ENCODE data around the gene HSPA4.
A peak's percentile ranks its signal among the peaks of the same experiment; 100 is the strongest.
"Not testable (repeated sequence)": the region's sequence is repeated elsewhere in the genome, so short reads cannot be mapped to it uniquely, and the experiment has no call there.

Gene HSPA4

DNA sequence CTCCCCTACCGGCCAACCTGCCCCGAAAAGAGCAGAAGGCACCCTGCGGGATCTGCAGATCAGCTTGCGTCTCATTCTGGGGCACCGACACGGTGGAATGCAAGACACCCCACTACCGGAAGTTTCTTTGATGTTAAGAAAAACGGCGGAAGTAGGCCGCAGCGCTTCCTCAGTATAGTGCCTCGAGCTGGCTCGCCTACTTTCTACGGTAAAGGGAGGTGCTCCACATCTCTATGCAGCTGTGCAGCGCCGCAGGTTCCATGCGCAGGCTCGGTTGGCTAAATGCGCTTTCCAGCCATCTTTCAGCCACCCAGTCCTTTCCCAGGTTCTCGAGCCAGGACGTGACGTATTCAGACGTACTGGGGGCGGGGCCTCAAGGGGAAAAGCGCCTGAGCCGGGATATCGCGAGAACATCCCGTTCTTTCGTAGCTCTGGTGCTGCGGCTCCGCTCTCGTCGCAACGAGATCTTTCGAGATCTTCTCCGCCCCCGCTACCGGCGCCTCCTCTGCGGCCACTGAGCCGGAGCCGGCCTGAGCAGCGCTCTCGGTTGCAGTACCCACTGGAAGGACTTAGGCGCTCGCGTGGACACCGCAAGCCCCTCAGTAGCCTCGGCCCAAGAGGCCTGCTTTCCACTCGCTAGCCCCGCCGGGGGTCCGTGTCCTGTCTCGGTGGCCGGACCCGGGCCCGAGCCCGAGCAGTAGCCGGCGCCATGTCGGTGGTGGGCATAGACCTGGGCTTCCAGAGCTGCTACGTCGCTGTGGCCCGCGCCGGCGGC lies at the start of gene HSPA4:
Gene HSPA4 (plus strand): TSS at position 472 of the 775 bp plus-strand sequence. CDS start 238 bp downstream, at position 710.
- peak; percentile 87 to 96 for DNase-seq (ENCODE audit: low read depth in 1 of 2, low spot score in 1 of 2)

DNA sequence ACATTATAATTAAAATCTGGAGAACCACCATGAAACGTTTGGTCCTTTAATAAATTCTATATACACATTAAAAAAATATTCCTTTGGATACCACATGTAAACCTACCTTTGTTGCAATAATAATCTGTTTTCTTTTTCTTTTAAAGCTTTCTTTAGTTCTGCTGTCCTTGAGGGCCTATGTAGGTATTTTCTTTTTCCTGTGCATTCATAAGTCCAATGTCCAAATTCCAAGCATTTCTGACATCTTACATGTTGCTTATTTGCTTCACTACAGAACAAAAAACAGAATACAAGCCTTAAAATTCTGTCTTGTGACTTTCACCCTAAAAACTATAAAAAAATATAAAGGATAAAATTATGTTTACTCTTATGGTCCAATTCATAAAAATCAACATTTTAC lies 45.2 kb upstream of the HSPA4 start:
- no peak for DNase-seq (ENCODE audit: low read depth in 1 of 2, low spot score in 1 of 2)

DNA sequence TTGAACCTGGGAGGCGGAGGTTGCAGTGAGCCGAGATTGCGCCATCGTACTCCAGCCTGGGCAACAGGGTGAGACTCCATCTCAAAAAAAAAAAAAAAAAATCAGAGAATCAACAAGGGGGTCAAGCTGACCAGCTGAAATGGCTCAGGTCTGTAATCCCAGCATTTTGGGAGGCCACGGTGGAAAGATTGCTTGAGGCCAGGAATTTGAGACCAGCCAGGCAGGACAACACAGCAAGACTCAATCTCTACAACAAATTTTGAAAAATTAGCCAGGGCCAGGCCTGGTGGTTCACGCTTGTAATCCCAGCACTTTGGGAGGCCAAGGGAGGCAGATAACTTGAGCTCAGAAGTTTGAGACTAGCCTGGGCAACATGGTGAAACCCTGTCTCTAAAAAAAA lies 43.4 kb upstream of the HSPA4 start:
- DNase-seq (ENCODE audit: low read depth in 1 of 2, low spot score in 1 of 2): not testable (repeated sequence)

DNA sequence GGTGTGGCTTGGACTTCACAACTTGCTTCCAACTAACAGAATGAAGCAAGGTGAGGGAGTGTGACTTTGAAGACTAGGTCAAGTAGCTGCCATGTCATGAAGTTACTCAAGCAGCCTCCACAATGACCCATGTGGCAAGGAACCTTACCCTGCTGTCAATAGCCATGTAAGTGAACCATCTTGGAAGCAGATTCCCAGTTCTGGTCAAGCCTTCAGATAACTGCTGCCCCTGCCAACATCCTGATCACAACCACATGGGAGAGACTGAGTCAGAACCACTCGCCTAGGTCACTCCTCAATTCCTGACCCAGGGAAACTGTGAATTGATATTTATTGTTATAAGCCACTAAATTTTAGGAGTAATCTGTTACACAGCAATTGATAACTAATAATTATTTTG lies 36.3 kb upstream of the HSPA4 start:
- DNase-seq (ENCODE audit: low read depth in 1 of 2, low spot score in 1 of 2): no peak

DNA sequence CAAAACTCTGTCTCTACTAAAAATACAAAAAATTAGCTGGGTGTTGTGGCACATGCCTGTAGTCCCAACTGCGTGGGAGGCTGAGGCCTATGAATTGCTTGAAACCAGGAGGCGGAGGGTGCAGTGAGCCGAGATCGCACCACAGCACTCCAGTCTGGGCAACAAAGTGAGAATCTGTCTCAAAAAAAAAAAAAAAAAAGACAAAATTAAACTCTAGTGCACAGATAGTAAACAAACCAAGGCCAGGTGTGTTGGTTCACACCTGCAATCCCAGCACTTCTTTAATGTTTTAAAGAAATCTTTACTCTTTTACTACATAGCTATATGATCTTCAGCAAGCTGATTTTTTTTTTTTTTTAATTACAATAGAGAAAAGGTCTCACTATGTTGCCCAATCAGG lies 33.8 kb upstream of the HSPA4 start:
- DNase-seq (ENCODE audit: low read depth in 1 of 2, low spot score in 1 of 2): no peak

DNA sequence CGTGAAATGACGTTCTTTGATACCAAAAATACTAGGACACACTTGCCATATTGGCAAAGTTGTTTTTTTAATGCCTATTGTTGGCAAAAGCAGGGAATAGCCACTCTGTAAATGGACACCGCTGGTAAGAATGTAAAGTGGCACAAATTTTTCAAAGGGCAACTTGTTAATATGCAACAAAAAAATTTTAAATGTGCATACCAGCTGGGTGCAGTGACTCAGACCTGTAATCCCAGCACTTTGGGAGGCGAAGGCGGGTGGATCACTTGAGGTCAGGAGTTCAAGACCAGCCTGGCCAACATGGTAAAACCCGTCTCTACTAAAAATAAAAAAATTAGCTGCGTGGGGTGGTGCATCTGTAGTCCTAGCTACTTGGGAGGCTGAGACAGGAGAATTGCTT lies 32.3 kb upstream of the HSPA4 start:
- not testable (repeated sequence) for DNase-seq (ENCODE audit: low read depth in 1 of 2, low spot score in 1 of 2)

DNA sequence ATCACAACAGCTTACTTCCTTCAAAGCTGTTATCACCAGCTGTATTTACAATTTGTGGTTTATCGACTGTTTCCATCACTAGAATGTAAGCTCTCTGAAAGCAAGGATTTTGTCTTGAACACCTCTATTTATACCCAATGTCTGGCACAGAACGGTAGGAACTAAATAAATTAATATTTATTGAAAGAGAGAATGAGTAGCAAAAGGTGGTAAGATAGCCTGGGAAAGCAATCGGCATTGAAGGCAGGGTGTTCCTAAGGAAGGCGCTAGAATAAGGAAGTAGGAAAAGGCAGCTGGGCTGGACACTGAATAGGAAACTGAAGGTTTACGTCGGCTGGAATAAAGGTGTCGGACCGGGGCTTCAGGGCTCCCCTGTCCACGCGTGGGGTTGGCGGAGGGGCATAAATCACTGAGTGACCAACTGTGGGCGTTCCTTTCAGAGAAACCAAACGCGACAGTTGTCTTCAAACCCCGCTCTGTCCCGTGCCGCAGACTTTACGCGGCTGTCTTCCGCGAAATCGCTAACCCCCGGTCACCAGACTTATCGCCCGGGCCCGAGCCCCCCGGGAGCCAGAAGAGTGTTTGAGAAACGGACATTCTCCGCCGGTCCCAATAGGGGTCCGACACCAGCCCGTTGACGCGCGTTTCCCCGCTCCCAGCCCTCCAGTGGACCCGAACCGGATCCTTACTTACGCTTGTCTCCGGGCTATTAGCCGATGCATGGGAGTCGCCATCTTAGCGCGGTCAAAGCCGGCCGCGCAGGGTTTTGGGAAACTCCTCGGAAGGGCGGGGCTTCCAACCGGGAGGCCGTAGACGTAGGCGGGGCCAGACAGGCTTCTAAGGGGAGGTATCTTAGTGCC lies 25.8 kb upstream of the HSPA4 start, which contains the start of gene ZCCHC10:
Gene ZCCHC10 (minus strand): TSS at position 746 of the 860 bp plus-strand sequence. CDS start 12 bp downstream, at position 734.
- DNase-seq (ENCODE audit: low read depth in 1 of 2, low spot score in 1 of 2): peak; percentile 76 to 90

DNA sequence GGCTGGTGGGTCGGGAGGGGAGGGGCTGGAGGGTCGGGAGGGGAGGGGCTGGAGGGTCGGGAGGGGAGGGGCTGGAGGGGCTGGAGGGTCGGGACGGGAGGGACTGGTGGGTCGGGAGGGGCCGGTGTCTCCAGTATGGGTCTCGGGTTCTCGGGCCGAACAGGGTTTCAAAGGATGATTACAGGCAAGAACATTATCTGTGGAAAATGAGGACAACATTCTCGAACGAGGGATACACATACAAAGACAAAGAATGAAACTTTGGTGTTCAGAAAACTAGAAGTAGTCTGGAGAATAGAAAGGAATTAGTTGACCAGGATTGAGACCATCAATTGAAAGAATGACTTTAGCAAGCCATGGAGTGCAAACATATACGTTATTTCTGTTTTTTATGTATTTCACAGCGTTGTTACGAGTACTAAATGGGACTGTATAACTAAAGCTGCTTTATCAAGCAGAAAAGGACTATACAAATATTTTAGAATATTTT lies 25.1 kb upstream of the HSPA4 start:
- no peak for DNase-seq (ENCODE audit: low read depth in 1 of 2, low spot score in 1 of 2)

DNA sequence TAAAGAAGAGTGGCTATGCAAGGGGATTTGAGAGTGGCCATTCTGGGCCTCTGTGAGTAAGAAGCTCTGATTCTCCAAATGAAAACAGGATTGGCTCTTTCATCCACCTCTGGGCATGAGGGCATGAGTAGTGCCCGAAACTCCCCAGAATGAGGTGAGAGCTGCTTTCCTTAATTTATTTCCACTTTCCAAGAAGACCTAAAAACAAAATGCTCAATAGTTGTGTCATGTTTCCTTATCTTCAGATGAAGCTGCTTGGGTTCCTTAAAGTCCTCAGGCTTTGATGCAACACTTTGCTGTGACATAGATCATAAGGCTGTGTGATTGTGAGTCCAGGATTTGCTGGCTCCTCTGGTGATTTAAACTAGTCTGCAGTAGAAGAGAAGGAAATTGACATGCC lies 22.4 kb upstream of the HSPA4 start:
- no peak for DNase-seq (ENCODE audit: low read depth in 1 of 2, low spot score in 1 of 2)

DNA sequence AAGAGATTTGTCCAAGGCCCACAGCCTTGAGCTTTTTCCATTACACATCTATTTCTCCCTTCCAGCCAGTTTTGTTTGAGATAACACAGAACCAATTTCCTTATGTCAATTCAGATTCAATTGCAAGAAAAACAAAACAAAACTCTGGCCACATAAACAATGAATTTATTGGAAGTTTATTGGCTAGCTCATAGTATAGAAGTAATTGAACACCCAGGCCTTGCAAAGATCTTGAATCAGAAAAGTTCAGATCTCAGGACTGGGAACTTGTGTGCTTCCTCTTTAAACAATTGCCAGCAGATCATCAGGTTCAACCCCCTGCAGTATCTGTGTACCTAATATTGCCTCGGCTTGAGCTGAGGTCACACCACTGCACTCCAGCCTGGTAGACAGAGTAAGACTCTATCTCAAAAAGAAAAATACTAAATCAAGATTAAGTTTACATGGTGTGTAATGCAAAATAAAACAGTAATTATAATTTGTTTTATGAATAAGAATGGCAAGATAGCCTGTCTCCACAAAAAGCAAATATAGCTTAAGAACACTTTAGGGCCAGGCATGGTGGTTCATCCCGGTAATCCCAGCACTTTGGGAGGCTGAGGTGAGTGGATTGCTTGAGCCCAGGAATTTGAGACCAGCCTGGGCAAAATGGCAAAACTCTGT lies 21.3 kb upstream of the HSPA4 start:
- DNase-seq (ENCODE audit: low read depth in 1 of 2, low spot score in 1 of 2): no peak

DNA sequence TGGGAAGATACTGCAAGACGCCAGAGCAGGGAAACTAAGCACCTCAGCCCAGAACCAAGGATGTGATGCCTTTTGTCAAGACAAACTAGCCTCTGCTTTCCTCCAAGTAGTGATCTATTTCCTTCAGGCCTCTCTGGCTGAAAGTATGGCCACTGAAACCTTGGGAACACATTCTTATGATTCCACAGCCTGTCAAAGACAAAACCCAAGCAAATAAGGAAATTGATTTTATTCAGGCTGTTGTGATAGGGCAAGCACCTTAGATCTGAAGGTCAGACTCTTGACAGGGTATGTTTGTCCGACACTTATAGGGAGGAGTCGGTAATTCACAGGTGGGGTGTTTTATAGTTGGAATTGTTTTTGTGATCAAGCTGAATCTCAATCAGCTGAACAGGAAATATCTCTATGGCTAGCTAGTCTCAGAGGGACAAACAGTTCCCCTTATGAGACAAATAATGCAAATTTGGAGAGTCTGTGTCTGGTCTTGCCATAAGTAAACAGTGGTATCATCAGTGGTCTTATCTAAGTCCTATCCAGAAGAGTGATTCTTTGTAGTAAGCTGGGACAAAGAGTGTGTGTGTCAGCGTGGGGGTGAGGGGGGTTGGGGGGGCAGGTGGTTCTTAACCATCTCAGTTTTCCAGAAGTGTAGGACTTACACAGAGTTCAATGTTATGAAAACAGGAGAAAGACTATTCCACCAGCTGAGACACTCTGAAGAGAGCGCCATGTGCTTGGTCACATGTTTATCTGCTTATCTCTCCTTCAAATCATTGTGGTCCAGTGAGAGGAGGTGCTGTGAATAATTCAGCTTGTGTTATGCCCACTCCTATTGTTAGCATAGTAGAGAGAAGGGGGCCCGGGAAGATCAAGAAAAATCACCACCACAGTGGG lies 18.7 kb upstream of the HSPA4 start:
- no peak for DNase-seq (ENCODE audit: low read depth in 1 of 2, low spot score in 1 of 2)

DNA sequence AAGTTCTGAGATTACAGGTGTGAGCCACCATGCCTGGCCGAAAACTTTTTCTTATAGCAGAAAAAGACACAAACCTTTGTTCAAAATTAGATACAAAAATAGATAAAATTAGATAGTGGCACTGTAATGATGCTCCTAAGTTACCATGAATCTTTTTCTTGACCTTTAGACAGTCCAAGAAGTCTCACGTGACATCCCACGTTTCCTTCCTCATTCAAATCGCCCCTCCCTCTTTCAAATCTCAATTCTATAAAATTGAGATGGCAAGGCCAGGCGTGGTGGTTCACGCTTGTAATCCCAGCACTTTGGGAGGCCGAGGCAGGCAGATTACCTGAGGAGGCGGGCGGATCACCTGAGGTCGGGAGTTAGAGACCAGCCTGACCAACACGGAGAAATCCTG lies 17.7 kb upstream of the HSPA4 start:
- DNase-seq (ENCODE audit: low read depth in 1 of 2, low spot score in 1 of 2): no peak

DNA sequence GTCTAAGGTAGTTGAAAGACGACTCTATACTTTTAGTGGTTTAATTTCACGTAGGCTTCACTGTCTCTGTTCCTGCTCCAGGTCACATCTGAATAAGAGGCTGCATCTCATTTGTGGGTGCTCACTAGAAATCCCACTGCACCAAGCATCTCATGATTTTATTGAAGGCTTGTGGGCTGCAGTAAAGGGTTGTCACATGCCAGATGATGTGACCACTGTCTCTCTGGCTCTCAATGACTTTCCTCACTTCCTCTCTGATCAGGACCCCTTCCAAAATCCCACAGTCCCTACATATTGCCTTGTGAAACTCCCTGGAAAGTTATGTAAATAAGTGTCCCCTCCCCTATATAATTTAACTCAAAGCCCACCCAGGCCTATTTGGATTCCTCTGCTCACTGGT lies 16.6 kb upstream of the HSPA4 start:
- DNase-seq (ENCODE audit: low read depth in 1 of 2, low spot score in 1 of 2): no peak

DNA sequence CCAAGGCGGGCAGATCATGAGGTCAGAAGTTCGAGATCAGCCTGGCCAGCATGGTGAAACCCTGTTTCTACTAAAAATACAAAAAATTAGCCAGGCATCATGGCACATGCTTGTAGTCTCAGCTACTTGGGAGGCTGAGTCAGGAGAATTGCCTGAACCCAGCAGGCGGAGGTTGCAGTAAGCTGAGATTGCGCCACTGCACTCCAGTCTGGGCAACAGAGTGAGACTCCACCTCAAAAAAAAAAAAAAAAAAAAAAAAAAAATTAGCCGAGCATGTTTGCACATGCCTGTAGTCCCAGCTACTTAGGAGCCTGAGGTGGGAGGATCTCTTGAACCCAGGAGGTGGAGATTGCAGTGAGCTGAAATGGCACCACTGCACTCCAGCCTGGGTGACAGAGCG lies 15.1 kb upstream of the HSPA4 start:
- DNase-seq (ENCODE audit: low read depth in 1 of 2, low spot score in 1 of 2): not testable (repeated sequence)

DNA sequence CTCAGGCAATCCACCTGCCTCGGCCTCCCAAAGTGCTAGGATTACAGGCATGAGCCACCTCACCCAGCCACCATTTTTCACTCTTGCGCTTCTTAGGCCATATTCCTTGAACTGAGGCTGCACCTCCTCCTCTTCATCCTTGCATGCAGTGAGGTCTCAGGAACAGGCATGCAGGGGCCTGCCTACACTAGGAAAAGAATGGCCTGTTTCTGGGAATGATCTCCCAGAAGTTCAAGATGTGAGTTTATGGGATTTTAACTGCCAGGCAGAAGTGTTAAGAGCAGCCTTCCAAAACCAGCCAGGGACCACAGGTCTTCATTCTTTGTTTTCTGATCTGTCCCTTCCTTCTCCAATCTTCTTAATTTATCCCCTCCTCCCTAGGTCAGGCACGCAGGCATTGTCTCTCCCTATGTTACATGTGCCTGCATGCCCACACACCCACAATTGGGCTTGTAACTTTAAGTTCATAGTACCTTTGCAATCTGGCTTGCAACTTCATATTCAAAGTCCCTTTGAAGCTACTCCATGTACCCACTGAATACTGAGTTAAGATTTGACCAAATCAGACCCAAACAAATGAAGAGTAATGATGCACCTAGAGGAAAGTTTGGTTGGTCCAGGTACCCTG lies 10.5 kb upstream of the HSPA4 start:
- no peak for DNase-seq (ENCODE audit: low read depth in 1 of 2, low spot score in 1 of 2)

DNA sequence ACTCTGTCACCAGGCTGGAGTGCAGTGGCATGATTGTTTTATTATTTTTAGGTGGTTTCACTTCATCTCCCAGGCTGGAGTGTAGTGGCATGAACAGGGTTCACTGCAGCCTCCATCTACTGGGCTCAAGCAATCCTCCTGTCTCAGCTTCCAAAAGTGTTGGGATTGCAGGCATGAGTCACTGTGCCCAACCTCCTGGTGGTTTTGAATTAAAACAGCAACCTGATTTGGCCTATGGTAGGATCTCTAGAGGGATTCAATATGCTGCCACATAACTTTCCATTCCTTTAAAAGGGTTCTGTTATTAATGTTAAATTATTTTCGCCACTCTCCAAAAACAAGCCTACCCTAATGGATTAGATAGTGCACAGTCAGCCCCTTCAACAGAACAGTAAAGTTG lies 9.9 kb upstream of the HSPA4 start:
- no peak for DNase-seq (ENCODE audit: low read depth in 1 of 2, low spot score in 1 of 2)

DNA sequence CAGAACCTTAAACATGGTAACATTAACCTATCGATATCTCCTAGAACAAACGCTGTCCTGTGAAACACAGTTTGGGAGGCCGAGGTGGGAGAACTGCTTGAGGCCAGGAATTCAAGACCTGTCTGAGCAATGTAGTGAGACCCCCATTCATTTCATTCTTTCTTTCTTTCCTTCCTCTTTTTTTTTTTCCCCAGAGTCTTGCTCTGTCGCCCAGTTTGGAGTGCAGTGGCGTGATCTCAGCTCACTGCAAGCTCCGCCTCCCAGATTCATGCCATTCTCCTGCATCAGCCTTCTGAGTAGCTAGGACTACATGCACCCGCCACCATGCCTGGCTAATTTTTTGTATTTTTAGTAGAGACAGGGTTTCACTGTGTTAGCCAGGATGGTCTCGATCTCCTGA lies 5.3 kb upstream of the HSPA4 start:
- DNase-seq (ENCODE audit: low read depth in 1 of 2, low spot score in 1 of 2): not testable (repeated sequence)

DNA sequence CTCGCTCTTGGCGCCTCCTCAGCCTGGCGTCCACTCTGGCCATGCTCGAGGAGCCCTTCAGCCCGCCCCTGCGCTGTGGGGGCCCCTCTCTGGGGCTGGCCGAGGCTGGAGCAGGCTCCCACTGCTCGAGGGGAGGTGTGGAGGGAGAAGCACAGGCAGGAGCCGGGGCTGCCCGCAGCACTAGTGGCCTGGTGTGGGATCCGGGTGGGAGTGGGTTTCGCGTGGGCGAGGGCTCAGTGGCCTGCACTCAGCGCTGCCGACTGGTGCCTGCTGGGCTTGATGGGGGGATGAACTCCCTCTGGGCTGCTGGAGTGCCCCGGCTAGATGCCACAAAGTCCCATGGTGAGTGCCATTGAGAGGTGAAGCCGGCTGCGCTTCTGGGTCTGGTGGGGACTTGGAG lies 4.4 kb upstream of the HSPA4 start:
- DNase-seq (ENCODE audit: low read depth in 1 of 2, low spot score in 1 of 2): no peak

DNA sequence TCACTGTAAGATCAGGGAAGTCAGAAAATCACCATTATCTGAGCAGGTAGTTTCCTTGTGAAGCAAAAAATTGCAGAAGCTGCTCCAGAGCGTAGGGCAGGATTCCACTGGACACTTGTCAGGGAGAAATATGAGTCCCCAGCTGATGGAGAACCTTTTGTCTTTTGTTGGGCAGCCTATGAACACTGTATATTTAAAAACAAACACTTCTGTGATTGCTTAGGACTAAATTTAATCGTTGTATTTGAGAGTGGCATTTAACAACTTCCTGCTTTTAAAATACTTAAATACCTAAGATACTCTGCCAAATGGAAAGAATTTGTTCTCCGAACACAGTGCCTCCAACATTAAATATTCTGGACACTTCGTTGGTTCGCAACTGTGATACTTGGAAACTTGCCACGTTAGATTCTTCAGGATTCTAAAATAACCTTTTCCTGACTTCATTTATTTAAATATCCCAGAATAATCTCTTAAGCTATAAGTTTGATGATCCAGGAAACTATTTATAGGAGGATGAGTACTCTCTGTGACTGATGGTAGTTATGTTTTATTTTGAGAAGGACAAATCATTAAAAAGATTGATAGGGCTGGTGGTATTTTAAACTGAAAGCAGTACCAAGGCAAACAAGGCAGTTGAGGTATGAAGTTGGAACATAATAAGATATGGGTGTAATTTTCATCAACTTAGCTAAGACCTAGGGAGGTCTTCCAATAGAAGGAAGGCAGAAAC lies 2.7 kb upstream of the HSPA4 start:
- DNase-seq (ENCODE audit: low read depth in 1 of 2, low spot score in 1 of 2): no peak

DNA sequence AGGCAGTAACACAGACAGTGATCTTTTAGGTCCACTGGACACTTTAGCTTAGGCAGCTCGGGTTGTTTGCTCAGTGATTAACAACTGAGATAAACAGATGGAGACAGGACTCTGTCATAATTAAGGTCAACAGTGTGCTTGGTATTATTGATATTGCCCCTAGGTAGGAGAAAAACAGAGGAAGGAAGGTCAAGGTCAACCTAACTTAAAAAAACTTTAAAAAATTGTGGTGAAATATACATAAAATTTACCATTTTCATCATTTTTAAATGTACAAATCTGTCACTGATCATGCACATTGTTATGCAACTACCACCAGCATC lies 2.1 kb upstream of the HSPA4 start:
- no peak for DNase-seq (ENCODE audit: low read depth in 1 of 2, low spot score in 1 of 2)
